HepG2 (cell line): ENCODE data around the gene WBP1. TPM values are rescaled to one million over a fixed set of nuclear protein-coding genes. Genes with fewer than 3 reads are reported as not detected.
A peak's percentile ranks its signal among the peaks of the same experiment; 100 is the strongest.

ENCODE experiments used
- BCL6 ChIP-seq: IDR thresholded peaks from 2 replicates; pipeline ENCODE4 v1.6.1; 2016; ENCODE audit warnings: missing genetic modification reagents, missing compliant biosample characterization
- FOXA1 ChIP-seq, 2 experiments: fragments of 450-650 bp in 1 of 2; sonication (generic) in 1 of 2; formaldehyde crosslinking in 1 of 2; IDR thresholded peaks; 2 replicates each; pipeline versions ENCODE4 v1.4.0 to v1.6.1; 2016 to 2020; ENCODE audit warnings: missing genetic modification reagents in 1 of 2
- GABPA ChIP-seq, 2 experiments: IDR thresholded peaks; 2 replicates each; pipeline ENCODE4 v1.6.1; 2011 to 2016; ENCODE audit warnings: low read depth in 2 of 2, low read length in 1 of 2, missing biosample characterization in 1 of 2, missing genetic modification characterization in 1 of 2
- GATA4 ChIP-seq: sonication (generic); IDR thresholded peaks from 2 replicates; pipeline ENCODE4 v1.6.1; 2016; ENCODE audit warnings: antibody characterized with exemption, low read depth, borderline replicate concordance
- HMG20A ChIP-seq: IDR thresholded peaks from 2 replicates; pipeline ENCODE4 v1.6.1; 2016; ENCODE audit warnings: borderline replicate concordance
- KMT2B ChIP-seq: IDR thresholded peaks from 2 replicates; pipeline ENCODE4 v1.6.1; 2016; ENCODE audit warnings: missing genetic modification reagents, missing compliant biosample characterization
- MLLT10 ChIP-seq: sonication (generic); formaldehyde crosslinking; IDR thresholded peaks from 2 replicates; pipeline ENCODE4 v1.4.0; 2020; ENCODE audit warnings: missing genetic modification reagents
- NAIF1 ChIP-seq: sonication (generic); formaldehyde crosslinking; IDR thresholded peaks from 2 replicates; pipeline ENCODE4 v1.5.0; 2020; ENCODE audit warnings: mild to moderate bottlenecking, missing genetic modification reagents, borderline replicate concordance
- SMYD3 ChIP-seq: sonication (generic); formaldehyde crosslinking; IDR thresholded peaks from 2 replicates; pipeline ENCODE4 v1.8.1; 2023; ENCODE audit warnings: mild to moderate bottlenecking, missing genetic modification reagents
- SNRNP70 ChIP-seq: fragments of 200-400 bp; formaldehyde crosslinking; IDR thresholded peaks from 2 replicates; pipeline ENCODE4 v1.6.1; 2017; ENCODE audit warnings: mild to moderate bottlenecking, low read depth, low read length, moderate library complexity
- TOE1 ChIP-seq: sonication (generic); formaldehyde crosslinking; IDR thresholded peaks from 2 replicates; pipeline ENCODE4 v1.4.0; 2020; ENCODE audit warnings: mild to moderate bottlenecking, missing genetic modification reagents
- TRIM24 ChIP-seq: sonication (generic); formaldehyde crosslinking; IDR thresholded peaks from 2 replicates; pipeline ENCODE4 v1.8.0; 2022; ENCODE audit warnings: mild to moderate bottlenecking, missing genetic modification reagents
- YY1 ChIP-seq: IDR thresholded peaks from 2 replicates; pipeline ENCODE4 v1.6.1; 2011; ENCODE audit warnings: low read length, low read depth, moderate library complexity, mild to moderate bottlenecking; ENCODE audit not compliant: insufficient read depth, insufficient replicate concordance
- ZFYVE20 ChIP-seq: sonication (generic); formaldehyde crosslinking; IDR thresholded peaks from 2 replicates; pipeline ENCODE4 v1.8.0; 2023; ENCODE audit warnings: low read depth, mild to moderate bottlenecking, moderate library complexity, missing genetic modification reagents, borderline replicate concordance
- ZNF17 ChIP-seq: sonication (generic); formaldehyde crosslinking; IDR thresholded peaks from 2 replicates; pipeline ENCODE4 v1.5.0; 2020; ENCODE audit warnings: mild to moderate bottlenecking, missing genetic modification reagents
- ZNF251 ChIP-seq: sonication (generic); formaldehyde crosslinking; IDR thresholded peaks from 2 replicates; pipeline ENCODE4 v1.9.0; 2021; ENCODE audit warnings: mild to moderate bottlenecking, missing genetic modification reagents
- ZNF615 ChIP-seq: sonication (generic); formaldehyde crosslinking; IDR thresholded peaks from 2 replicates; pipeline ENCODE4 v1.5.0; 2020; ENCODE audit warnings: mild to moderate bottlenecking, missing genetic modification reagents, borderline replicate concordance
- ZNF792 ChIP-seq: IDR thresholded peaks from 2 replicates; pipeline ENCODE4 v1.6.1; 2016
- ZSCAN25 ChIP-seq: sonication (generic); formaldehyde crosslinking; IDR thresholded peaks from 2 replicates; pipeline ENCODE4 v1.8.0; 2022; ENCODE audit warnings: mild to moderate bottlenecking, missing genetic modification reagents
- polyA plus RNA-seq, 8 experiments: library from polyadenylated mRNA; depleted of rRNA in 3 of 8; stranded (reverse) in 7 of 8; unstranded in 1 of 8; fragments of >200 nt; fragmentation: Illumina TruSeq in 4 of 8; extraction: Trizol in 4 of 8; gene quantifications; 2 replicates each; pipeline versions ENCODE4 v1.2.1 to v1.2.3, GENCODE V29; 2011 to 2016; ENCODE audit warnings: low read depth in 4 of 8, missing spikeins in 1 of 8, mixed read lengths in 1 of 8; ENCODE audit not compliant: insufficient read depth in 1 of 8
- total RNA-seq, 5 experiments: library from RNA; depleted of rRNA; stranded (reverse); fragments of >200 nt; fragmentation: Illumina TruSeq; extraction: Trizol; gene quantifications; 2 replicates each; pipeline ENCODE4 v1.2.3, GENCODE V29; 2016; ENCODE audit warnings: low read depth in 1 of 5
- TF ChIP-seq, protein P1 (sequence below): sonication (generic); formaldehyde crosslinking; IDR thresholded peaks from 2 replicates; pipeline ENCODE4 v1.4.0; 2020; ENCODE audit warnings: missing genetic modification reagents
- TF ChIP-seq, protein P2 (sequence below): sonication (generic); formaldehyde crosslinking; IDR thresholded peaks from 2 replicates; pipeline ENCODE4 v1.4.0; 2020; ENCODE audit warnings: missing genetic modification reagents, mild to moderate bottlenecking, borderline replicate concordance

The WBP1 gene
- total and polyA plus RNA-seq, 2 of the 13 experiments (the other 11 are each of a cell fraction or from before 2014, with no cell fraction given) = 38.8 to 85.7 TPM

DNA sequence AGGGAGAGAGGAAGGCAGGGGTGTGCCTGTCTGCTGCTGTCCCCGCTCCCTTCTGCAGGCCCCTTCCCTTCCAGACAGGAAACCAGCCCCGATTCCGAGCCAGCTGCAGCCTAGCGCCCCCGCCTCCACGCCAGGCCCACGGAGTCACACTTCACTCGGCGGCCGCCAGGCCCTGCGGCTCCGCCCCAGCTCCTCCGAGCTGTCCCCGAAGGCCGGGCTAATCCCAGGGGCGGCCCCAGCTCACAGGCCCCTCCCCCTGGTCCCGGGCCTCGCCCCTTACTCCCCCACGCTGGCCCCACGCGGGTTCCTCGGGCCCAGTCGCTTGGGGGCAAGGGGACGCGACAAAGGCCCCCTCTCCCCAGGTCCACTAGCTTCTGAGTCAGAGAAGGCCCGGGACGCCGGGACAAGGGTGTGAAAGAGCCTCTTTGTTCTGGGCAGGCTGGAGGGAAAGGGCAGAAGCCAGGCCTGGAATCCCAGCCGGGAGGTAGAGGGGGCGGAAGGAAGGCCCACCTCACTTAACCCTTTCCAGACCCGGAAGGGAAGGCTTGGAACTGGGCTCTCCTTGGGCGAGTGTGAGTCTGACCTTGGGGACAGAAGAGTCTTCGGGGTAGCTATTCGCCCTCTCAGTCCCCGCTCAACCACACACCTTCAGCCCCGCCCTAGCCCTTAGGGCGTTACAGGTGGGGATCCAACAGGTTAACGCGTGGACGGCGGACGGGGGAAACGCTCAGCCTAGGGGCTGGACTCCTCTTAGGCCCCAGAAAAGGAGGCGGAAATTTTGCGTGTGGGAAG lies 17.7 kb upstream of the WBP1 start (continued):
- TF ChIP-seq KMT2B = no peak
- no peak; the same call in 1 of the 2 replicates for TF ChIP-seq ZNF17 (CRISPR knock-in tag)
- TF ChIP-seq SNRNP70 = no peak
- peak; percentile 54 for TF ChIP-seq GABPA (IDR thresholded peaks at IDR 0.05; ENCODE audit: low read depth, low read length)
- peak; percentile 80 for TF ChIP-seq GABPA (CRISPR knock-in tag; IDR thresholded peaks at IDR 0.05; ENCODE audit: low read depth)
- peak; percentile 68; the same call in 1 of the 2 replicates for TF ChIP-seq ZNF792 (CRISPR knock-in tag)
- TF ChIP-seq, protein P1, sequence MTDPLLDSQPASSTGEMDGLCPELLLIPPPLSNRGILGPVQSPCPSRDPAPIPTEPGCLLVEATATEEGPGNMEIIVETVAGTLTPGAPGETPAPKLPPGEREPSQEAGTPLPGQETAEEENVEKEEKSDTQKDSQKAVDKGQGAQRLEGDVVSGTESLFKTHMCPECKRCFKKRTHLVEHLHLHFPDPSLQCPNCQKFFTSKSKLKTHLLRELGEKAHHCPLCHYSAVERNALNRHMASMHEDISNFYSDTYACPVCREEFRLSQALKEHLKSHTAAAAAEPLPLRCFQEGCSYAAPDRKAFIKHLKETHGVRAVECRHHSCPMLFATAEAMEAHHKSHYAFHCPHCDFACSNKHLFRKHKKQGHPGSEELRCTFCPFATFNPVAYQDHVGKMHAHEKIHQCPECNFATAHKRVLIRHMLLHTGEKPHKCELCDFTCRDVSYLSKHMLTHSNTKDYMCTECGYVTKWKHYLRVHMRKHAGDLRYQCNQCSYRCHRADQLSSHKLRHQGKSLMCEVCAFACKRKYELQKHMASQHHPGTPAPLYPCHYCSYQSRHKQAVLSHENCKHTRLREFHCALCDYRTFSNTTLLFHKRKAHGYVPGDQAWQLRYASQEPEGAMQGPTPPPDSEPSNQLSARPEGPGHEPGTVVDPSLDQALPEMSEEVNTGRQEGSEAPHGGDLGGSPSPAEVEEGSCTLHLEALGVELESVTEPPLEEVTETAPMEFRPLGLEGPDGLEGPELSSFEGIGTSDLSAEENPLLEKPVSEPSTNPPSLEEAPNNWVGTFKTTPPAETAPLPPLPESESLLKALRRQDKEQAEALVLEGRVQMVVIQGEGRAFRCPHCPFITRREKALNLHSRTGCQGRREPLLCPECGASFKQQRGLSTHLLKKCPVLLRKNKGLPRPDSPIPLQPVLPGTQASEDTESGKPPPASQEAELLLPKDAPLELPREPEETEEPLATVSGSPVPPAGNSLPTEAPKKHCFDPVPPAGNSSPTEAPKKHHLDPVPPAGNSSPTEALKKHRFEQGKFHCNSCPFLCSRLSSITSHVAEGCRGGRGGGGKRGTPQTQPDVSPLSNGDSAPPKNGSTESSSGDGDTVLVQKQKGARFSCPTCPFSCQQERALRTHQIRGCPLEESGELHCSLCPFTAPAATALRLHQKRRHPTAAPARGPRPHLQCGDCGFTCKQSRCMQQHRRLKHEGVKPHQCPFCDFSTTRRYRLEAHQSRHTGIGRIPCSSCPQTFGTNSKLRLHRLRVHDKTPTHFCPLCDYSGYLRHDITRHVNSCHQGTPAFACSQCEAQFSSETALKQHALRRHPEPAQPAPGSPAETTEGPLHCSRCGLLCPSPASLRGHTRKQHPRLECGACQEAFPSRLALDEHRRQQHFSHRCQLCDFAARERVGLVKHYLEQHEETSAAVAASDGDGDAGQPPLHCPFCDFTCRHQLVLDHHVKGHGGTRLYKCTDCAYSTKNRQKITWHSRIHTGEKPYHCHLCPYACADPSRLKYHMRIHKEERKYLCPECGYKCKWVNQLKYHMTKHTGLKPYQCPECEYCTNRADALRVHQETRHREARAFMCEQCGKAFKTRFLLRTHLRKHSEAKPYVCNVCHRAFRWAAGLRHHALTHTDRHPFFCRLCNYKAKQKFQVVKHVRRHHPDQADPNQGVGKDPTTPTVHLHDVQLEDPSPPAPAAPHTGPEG (CRISPR knock-in tag) = peak; percentile 51; the same call in 1 of the 2 replicates
- TF ChIP-seq BCL6 (CRISPR knock-in tag) = peak; percentile 52; the same call in 1 of the 2 replicates
- TF ChIP-seq TOE1 (CRISPR knock-in tag) = no peak
- peak; percentile 86; the same call in 1 of the 2 replicates for TF ChIP-seq ZNF251
- no peak for TF ChIP-seq MLLT10 (CRISPR knock-in tag)
- peak; percentile 40 for TF ChIP-seq YY1
- TF ChIP-seq TRIM24 (CRISPR knock-in tag) = no peak
- 0 out of 2 replicates have a peak, but pooled peaks have one; percentile 1 for TF ChIP-seq ZFYVE20
- TF ChIP-seq, protein P2, sequence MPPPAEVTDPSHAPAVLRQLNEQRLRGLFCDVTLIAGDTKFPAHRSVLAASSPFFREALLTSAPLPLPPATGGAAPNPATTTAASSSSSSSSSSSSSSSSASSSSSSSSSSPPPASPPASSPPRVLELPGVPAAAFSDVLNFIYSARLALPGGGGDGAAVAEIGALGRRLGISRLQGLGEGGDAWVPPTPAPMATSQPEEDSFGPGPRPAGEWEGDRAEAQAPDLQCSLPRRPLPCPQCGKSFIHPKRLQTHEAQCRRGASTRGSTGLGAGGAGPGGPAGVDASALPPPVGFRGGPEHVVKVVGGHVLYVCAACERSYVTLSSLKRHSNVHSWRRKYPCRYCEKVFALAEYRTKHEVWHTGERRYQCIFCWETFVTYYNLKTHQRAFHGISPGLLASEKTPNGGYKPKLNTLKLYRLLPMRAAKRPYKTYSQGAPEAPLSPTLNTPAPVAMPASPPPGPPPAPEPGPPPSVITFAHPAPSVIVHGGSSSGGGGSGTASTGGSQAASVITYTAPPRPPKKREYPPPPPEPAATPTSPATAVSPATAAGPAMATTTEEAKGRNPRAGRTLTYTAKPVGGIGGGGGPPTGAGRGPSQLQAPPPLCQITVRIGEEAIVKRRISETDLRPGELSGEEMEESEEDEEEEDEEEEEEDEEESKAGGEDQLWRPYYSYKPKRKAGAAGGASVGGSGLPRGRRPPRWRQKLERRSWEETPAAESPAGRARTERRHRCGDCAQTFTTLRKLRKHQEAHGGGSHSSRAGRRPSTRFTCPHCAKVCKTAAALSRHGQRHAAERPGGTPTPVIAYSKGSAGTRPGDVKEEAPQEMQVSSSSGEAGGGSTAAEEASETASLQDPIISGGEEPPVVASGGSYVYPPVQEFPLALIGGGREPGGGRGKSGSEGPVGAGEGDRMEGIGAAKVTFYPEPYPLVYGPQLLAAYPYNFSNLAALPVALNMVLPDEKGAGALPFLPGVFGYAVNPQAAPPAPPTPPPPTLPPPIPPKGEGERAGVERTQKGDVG (CRISPR knock-in tag) = no peak
- no peak for TF ChIP-seq ZNF615 (CRISPR knock-in tag)
- peak; percentile 73; the same call in 1 of the 2 replicates for TF ChIP-seq NAIF1 (CRISPR knock-in tag)
- TF ChIP-seq SMYD3 (CRISPR knock-in tag) = peak; percentile 62; the same call in 1 of the 2 replicates
- peak; percentile 67; the same call in 1 of the 2 replicates for TF ChIP-seq HMG20A (CRISPR knock-in tag)
- no peak for TF ChIP-seq FOXA1 (IDR thresholded peaks at IDR 0.05)
- peak; percentile 24 for TF ChIP-seq FOXA1 (CRISPR knock-in tag; IDR thresholded peaks at IDR 0.05)
- TF ChIP-seq GATA4 = 0 out of 2 replicates have a peak, but pooled peaks have one; percentile 17
- peak; percentile 85 for TF ChIP-seq ZSCAN25 (CRISPR knock-in tag)
